Inferior parietal cortex (tissue), 1 donor: ENCODE measurements around the gene EXOC4.

ENCODE experiments used
- DNase-seq: peaks from one replicate; pipeline ENCODE4 v3.0.0-alpha.2; 2016; ENCODE audit errors: extremely low spot score

Gene EXOC4

GRCh38 chr7:133672866-133673265 lies 420.0 kb downstream of the EXOC4 start:
- DNase-seq: no peak

DNA sequence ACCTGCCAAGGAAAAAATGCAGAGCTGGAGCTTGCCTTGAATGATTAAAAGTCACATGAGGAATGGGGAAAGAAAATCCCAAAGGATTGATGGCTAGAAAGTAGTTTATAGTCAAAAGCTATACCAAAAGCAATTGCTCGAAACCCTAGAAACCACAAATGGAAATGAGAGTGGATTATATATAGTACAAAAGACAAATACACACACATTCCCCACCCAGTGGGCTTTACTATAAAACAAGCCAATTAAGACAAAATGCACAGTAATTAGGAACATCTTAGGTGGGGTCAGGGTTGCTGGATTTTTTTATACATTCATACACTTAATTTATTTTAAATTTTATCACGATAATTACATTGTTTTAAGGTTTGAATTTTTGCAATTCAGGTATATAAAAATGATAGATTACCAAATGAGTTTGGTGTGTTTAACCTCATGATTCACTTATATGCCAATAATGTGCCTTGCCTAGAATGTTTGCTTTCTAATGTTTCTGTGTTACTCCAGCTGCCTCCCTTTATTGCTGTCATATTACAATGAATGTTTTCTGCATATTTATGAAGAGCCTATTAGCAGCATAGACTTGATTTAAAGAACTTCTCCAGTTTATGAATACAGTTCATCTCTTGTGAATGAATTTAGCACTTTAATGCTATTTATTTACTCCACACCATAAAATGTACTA lies 421.3 kb downstream of the EXOC4 start:
- DNase-seq: no peak

- DNase-seq: no peak
Measured at GRCh38 chr7:133675510-133676218, 422.8 kb downstream of the EXOC4 start.

DNA sequence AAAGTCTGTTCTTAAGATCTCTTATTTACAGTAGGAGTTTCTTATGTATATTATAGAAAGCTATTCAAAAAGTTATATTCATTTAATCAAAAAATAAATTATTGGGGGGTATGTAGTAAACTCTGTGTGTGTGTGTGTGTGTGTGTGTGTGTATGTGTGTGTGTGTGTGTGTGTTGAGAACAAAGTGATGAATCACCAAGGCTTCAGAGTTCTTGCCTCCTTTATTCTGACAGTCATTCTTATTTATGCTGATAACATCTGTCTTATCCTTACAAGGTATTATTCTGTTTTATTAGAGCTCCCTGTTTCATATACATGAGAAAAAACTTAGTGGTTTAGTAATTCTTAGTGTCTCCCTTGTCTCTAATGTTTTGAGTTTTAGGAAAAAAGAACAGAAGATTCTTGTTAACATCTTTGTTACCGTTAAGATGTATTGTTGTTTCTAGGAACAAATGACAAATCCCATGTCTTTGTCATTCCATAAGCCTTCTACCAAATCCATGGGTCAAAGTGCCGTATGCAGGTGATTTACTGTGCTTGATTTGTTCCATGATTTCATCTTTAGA lies 424.0 kb downstream of the EXOC4 start:
- no peak for DNase-seq

DNA sequence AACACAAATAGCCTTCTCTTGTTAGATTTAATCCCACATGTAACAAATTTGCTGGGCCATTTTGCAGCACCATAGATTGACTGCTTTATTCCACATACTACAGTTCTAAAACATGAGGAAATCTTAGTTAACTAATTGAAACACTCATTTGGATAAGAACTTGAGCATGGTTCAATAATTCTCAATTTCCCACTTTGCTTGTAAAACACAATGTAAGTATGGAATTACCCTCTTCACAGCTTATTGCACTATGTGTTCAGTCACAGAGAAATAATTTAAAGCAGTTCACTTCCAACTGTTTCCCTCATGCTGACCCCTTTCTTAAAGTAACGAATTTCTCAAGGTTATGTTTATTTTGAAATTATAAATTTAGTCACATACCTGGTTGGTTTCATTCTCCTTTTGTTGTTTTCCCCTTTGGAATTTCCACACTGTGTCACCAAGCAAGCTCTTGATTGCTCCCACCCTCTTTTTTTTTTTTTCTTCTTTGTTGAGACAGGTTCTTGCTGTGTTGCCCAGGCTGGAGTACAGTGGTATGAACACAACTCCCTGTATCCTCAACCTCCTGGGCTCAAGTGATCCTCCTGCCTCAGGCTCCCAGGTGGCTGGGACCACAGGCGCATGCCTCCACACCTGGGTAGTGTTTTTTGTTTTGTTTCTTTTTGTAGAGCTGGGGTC lies 425.4 kb downstream of the EXOC4 start:
- DNase-seq: no peak

GRCh38 chr7:133679977-133680376 lies 427.1 kb downstream of the EXOC4 start:
- no peak for DNase-seq

DNA sequence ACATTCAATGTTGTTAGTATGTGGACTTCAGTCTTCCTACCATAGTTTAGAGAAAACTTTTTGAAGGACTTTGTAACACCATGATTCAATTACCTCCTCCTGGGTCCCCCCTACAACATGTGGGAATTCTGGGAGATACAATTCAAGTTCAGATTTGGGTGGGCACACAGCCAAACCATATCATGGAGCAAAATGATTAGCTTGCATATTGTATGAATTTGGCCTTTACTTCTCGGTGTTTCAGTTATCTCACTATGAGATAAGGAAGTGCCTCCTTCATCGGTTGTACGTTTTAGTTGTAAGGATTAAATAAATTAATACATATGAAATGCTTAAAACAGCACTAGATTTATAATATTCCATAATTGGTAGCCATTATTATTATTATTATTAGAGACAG lies 428.7 kb downstream of the EXOC4 start:
- DNase-seq: no peak

DNA sequence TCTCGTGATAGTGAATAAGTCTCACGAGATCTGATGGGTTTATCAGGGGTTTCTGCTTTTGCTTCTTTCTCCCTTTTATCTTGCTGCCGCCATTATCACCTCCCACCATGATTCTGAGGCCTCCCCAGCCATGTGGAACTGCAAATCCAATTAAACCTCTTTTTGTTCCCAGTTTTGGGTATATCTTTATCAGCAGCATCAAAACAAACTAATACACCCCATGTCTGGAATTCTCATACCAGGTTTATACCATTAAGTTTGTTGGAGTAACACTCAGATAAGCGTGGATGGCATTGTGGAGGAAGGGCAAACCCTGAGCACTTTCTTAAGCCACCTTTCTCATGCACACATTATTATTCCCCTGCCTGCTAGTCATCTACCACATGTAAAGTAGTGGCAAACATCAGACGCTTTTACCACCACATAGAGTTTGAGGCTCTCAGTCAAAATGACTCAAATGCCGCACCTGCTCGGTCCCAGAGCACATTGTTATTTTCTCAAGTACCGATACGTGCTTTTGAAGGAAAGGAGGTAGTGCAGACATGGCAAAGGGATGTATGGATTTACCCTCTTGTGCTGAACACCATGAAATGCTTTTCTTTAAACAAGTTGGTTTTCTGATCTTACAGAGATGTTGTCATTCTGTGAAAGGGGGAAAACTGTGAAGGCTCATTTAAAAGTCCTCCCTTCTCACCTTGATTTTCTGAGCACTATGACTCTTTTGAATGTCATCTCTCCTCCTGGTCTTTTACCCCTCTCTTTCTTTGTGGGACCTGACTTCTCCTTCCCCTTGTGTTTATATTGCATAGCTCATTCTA lies 429.7 kb downstream of the EXOC4 start:
- DNase-seq: no peak

DNA sequence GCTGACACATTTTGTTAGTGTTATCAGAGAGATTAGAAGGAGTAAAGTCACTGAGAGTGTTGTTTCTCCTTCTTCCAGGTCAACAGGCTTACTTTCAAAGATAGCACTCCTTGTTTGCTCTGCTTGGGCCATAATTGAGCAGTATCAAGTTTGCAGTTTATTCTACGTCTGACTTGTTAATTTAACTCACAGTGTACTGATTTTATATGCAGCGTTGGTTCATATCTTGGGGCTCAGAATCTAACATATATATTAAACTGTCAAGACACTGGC lies 430.2 kb downstream of the EXOC4 start:
- DNase-seq: no peak

- DNase-seq: no peak
Measured at GRCh38 chr7:133688483-133689239, 435.8 kb downstream of the EXOC4 start.

- DNase-seq: no peak
Measured at GRCh38 chr7:133690740-133691139, 437.9 kb downstream of the EXOC4 start.

- DNase-seq: no peak
Measured at GRCh38 chr7:133691727-133692610, 439.1 kb downstream of the EXOC4 start.

DNA sequence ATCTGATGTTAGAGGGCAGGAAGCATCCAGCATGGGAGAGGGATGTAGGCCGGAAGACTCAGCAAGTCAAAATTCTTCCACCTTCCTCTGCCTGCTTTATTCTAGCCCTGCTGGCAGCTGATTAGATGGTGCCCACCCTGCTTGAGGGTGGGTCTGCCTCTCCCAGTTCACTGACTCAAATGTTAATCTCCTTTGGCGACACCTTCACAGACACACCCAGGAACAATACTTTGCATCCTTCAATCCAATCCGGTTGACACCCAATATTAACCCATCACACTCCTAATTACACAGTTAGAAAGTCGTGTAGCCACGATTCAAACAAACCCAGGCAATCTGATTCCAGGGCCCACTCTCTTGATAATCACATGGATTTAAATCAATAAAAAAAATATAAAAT lies 440.4 kb downstream of the EXOC4 start:
- no peak for DNase-seq

- no peak for DNase-seq
Measured at GRCh38 chr7:133696056-133696455, 443.2 kb downstream of the EXOC4 start.

- DNase-seq: no peak
Measured at GRCh38 chr7:133697585-133697984, 444.7 kb downstream of the EXOC4 start.

- DNase-seq: no peak
Measured at GRCh38 chr7:133698127-133698526, 445.2 kb downstream of the EXOC4 start.

GRCh38 chr7:133699386-133699785 lies 446.5 kb downstream of the EXOC4 start:
- DNase-seq: no peak

DNA sequence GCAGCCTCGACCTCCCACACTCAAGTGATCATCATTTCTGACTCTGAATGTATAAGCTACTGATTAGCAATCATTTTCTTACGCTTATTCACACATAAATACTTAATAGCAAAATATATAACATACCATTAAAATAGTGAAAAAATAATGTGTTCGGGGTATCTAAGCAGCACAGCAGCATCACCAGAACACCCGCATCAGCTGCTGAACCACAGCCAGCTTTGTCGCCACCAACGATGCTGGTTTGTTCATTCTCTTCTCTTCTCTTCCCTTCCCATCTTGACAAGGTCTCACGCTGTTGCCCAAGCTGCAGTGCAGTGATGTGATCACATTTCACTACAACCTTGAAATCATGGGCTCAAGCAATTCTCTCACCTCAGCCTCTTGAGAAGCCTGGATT lies 449.2 kb downstream of the EXOC4 start:
- DNase-seq: no peak

- DNase-seq: no peak
Measured at GRCh38 chr7:133702960-133703359, 450.1 kb downstream of the EXOC4 start.

DNA sequence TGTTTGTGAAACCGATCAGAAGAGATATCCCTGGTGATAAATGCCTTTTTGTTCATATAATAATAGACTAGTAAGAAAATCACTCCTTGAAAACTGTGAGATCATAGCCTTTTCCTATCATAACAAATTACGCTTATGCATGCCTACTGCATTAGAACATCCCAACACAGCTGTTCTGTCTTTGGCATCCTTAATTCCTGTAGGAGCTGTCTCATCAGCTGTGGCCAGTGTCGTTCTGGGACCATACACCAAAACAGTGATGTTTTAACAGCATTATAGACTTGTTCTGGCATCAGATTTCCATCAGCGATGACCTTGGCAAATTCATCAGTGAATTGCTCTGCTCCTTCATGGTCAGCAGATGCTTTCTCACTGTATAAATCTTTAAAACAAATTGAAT lies 450.7 kb downstream of the EXOC4 start:
- no peak for DNase-seq
